ENCODE measurements around the gene UNKL.

UNKL gene, protein sequence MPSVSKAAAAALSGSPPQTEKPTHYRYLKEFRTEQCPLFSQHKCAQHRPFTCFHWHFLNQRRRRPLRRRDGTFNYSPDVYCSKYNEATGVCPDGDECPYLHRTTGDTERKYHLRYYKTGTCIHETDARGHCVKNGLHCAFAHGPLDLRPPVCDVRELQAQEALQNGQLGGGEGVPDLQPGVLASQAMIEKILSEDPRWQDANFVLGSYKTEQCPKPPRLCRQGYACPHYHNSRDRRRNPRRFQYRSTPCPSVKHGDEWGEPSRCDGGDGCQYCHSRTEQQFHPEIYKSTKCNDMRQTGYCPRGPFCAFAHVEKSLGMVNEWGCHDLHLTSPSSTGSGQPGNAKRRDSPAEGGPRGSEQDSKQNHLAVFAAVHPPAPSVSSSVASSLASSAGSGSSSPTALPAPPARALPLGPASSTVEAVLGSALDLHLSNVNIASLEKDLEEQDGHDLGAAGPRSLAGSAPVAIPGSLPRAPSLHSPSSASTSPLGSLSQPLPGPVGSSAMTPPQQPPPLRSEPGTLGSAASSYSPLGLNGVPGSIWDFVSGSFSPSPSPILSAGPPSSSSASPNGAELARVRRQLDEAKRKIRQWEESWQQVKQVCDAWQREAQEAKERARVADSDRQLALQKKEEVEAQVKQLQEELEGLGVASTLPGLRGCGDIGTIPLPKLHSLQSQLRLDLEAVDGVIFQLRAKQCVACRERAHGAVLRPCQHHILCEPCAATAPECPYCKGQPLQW

DNA sequence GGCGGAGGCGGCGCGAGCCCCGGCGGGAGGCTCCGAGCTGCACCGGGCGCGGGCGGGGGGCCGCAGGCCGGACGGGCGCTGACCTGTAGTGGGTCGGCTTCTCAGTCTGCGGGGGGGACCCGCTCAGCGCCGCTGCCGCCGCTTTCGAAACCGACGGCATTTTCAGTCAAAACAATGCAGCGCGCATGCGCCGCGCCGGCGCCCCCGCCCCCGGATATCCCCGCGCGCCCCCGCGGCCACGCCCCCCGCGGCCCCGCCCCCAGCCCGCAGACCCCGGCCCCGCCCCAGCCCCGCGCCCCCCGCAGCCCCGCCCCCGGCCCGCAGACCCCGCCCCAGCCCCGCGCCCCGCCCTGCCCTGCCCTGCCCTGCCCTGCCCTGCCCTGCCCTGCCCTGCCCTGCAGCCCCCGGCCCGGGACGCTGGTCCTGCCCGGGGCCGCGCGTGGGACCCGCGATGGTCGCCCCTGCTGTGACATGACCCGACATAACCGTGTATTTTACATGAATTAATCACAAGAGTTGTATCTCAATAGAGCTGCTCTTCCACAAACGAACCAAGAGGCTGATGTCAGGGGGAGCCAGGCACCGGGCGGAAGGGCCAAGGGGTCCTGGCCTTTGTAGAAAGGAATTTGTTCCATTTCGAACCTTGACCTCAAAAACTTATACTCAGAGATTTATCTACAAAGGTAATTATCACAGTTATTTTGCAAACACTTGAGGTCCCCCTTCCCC, at the start of gene UNKL:
Gene UNKL, minus strand, starts transcription at position 173 of the 729 bp plus-strand sequence. Its CDS starts 13 bp downstream, at position 160.
- FAIRE-seq: no peak

GRCh38 chr16:1461146-1461545, 46.6 kb upstream of the UNKL start:
- FAIRE-seq: no peak

GRCh38 chr16:1460602-1461138, 46.2 kb upstream of the UNKL start:
- FAIRE-seq: no peak

GRCh38 chr16:1459967-1460366, 45.5 kb upstream of the UNKL start:
- FAIRE-seq: no peak

DNA sequence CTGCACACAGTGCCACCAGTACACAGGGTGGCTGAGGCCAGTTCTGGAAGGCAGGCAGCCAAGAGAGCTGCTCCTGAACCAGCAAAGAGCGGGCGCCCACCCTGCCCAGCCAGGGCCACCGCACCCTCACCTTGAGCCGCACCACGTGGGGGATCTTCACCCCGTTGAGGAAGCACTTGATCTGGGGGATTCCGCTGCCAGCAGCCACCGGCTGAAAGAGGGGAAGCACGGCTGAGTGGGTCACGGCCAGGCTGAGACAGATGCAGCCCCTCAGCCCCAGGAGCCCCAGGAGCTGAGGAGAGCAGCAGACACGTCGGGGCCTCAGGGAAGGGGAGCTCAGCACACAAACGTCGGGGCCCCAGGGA, 44.5 kb upstream of the UNKL start:
- no peak for FAIRE-seq

- FAIRE-seq: no peak
Observed at GRCh38 chr16:1458336-1458976, 44.0 kb upstream of the UNKL start.

GRCh38 chr16:1457489-1458245, 43.2 kb upstream of the UNKL start:
- no peak for FAIRE-seq

DNA sequence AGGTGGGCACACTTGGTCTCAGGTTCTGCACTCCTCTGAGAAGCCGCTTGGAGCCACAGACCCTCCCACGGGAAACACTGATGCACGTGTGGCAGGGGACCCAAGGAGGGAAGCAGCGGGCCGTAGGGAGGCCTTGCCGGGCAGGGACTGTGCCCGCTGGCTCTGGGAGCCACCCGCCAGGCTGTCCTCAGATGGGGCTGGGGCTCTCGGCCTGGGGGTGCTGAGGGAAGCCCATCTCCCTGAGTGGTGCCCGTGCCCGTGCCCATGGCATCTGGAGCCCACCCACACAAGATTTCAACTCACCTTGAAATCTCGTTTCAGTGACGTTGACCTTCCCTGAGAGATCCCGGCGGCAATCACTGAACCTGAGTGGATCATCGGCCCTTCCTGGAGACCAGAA, 42.4 kb upstream of the UNKL start:
- FAIRE-seq: no peak

DNA sequence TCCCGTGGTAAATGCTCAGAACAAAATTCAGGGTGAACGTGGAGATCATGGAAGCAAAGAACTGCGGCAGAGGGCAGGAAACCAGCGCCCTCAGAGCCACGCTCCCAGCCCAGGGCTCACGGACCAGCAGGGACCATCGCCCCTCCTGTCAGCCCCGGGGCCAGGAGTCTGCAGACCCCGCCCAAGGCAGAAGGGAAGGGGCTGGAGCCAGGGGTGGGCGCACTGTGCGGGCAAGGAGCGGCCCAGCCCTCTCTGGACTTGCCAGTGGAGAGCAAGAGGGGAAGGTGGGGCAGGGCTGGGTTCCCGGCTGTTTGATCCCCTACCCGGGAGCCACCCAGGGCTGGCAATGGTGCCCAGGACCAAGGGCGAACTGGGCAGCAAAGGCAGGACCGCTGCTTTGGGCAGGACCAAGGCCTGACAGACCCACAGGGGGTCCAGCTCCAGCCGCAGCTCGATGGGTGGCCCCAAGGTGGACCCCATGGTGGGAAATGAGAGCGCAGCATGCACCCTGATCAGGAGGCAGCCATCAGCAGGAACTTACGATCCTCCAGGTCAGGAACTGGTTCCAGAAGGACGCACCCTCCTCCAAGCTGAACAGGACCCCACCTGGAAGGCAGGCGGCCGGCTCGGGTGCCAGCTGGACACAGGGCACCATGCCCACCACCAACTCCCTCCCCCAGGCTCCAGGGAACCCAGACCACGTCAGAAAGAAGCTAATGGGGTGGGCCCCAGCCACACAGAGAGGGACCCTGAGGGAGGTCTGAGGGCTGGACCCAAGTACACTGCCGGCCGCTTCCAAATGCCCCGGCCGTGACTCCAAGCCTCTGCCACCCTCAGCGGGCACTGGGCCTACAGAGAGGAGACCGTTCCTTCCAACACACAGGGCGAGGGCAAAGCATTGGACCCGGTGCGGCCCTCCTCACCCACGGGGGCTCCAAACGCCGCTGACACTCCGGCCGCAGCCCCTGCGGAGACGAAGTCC, 41.0 kb upstream of the UNKL start:
- FAIRE-seq: no peak

DNA sequence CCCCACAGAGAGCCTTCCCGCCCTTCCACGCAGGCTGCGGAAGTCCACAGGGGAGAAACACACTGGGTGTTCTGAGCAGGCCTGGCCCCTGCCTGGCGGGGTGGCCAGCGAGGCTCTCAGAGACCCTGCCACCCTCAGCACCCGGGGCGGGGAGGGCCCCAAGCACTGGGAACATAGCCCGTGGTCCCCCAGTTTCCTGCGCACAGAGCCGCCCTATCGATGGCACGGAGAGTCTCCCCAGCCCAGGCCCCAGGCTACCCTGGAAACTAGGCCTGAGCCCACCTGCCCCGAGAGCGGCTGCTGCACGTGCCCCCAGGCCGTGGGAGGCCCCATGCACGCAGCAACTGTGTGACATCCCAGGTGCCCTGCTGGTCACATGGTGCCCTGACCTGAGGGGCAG, 40.1 kb upstream of the UNKL start:
- no peak for FAIRE-seq

GRCh38 chr16:1453316-1453715, 38.8 kb upstream of the UNKL start:
- no peak for FAIRE-seq

GRCh38 chr16:1452530-1452929, 38.0 kb upstream of the UNKL start:
- FAIRE-seq: no peak

GRCh38 chr16:1451702-1452392, 37.3 kb upstream of the UNKL start:
- no peak for FAIRE-seq

DNA sequence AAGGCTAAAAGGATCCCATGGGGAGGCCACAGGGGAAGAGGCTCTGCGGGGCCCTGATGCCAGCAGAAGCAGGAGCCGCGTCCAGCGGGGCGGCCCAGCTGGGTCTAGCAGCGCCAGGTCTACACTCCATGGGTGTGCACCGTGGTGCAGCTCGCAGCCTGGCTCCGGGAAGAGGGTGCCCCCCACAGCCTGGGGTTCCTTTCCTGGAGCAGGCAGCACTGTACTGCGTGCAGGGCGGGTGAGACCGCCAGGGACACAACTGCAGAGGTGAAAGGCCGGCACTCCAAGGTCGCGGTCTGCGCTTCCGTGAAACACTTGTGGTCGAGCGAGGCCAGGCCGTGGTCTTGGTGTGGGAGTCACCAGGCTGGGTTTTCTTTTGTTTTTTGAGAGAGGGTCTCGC, 36.3 kb upstream of the UNKL start:
- no peak for FAIRE-seq

- no peak for FAIRE-seq
Observed at GRCh38 chr16:1450218-1450617, 35.7 kb upstream of the UNKL start.

DNA sequence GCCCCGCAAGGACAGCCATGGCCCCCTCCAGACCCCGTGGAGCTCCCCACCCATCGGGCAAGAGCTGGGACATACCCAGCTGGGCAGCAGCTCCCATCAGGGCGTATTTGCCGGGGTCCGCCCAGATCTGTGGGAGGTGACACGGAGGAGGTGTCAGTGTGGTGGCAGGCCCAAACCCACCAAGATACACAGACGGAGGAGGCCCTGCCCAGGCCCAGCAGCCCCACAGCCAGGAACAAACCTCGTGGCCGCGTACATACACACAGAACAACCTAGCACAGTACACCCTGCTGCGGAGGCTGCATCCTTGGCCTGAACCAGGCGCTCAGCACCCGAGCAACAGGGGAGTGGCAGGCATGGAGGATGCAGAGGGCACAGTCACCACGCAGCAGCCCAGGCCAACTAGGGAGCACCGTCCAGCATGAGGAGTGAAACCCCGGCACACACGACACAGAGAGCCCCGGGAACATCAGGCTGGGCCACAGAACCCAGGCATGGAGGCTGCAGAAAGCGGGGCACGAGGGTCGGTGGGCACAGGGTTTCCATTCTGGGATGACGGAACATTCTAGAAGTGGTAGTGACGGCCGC, 34.8 kb upstream of the UNKL start:
- FAIRE-seq: no peak

- no peak for FAIRE-seq
Observed at GRCh38 chr16:1448536-1449116, 34.1 kb upstream of the UNKL start.

GRCh38 chr16:1447965-1448364, 33.5 kb upstream of the UNKL start:
- FAIRE-seq: no peak

GRCh38 chr16:1446296-1447080, 32.0 kb upstream of the UNKL start:
- no peak for FAIRE-seq
